Astrocyte (in vitro differentiated cells and primary cell): Measurements from ENCODE around the gene CYP1A2. TPM values are rescaled to one million over a fixed set of nuclear protein-coding genes. Genes with fewer than 3 reads are reported as not detected.

Source experiments
- DNase-seq: peaks from one replicate; pipeline ENCODE4 v3.0.0-alpha.2; 2010; ENCODE audit warnings: low read depth
- FAIRE-seq: peaks from 2 replicates; lab custom pipeline; 2011; peaks lifted over from hg19 to GRCh38; lab: Jason Lieb, UNC
- H2AFZ ChIP-seq: 2 replicates; pipeline ENCODE4 v1.6.0; 2012; ENCODE audit warnings: low read depth, low read length, inconsistent platforms
- H3K27ac ChIP-seq: 2 replicates; pipeline ENCODE4 v1.5.1; 2011; ENCODE audit warnings: low read depth, low read length, inconsistent platforms
- H3K27me3 ChIP-seq: 2 replicates; pipeline ENCODE4 v1.6.0; 2011; ENCODE audit warnings: low read length, inconsistent platforms; ENCODE audit not compliant: insufficient read depth
- H3K36me3 ChIP-seq: 2 replicates; pipeline ENCODE4 v1.5.1; 2011; ENCODE audit warnings: low read length, inconsistent platforms; ENCODE audit not compliant: insufficient read depth
- H3K4me1 ChIP-seq: 2 replicates; pipeline ENCODE4 v1.5.1; 2011; ENCODE audit warnings: low read length, inconsistent platforms; ENCODE audit not compliant: insufficient read depth
- H3K4me2 ChIP-seq: 2 replicates; pipeline ENCODE4 v1.6.0; 2012; ENCODE audit warnings: low read length, inconsistent platforms
- H3K4me3 ChIP-seq: 2 replicates; pipeline ENCODE4 v1.5.1; 2011; ENCODE audit warnings: low read depth, mild to moderate bottlenecking, low read length, inconsistent platforms; ENCODE audit not compliant: insufficient read depth
- H3K79me2 ChIP-seq: 2 replicates; pipeline ENCODE4 v1.6.0; 2012; ENCODE audit warnings: mild to moderate bottlenecking, low read length, inconsistent platforms; ENCODE audit not compliant: insufficient read depth
- H3K9ac ChIP-seq: 2 replicates; pipeline ENCODE4 v1.6.0; 2012; ENCODE audit warnings: mild to moderate bottlenecking, low read length, inconsistent platforms
- H3K9me3 ChIP-seq: 2 replicates; pipeline ENCODE4 v1.5.1; 2012; ENCODE audit warnings: low read depth, mild to moderate bottlenecking, low read length, inconsistent platforms; ENCODE audit not compliant: insufficient read depth
- H4K20me1 ChIP-seq: 2 replicates; pipeline ENCODE4 v1.6.0; 2012; ENCODE audit warnings: low read length, inconsistent platforms; ENCODE audit not compliant: insufficient read depth
- H3K27ac Mint-ChIP-seq: one replicate; pipeline ENCODE4 v1.8.0; 2021; ENCODE audit warnings: mild to moderate bottlenecking, mixed read lengths; ENCODE audit not compliant: unreplicated experiment
- H3K27me3 Mint-ChIP-seq: one replicate; pipeline ENCODE4 v1.8.0; 2021; ENCODE audit warnings: low read depth, mixed read lengths; ENCODE audit not compliant: unreplicated experiment
- H3K36me3 Mint-ChIP-seq: one replicate; pipeline ENCODE4 v1.8.0; 2021; ENCODE audit warnings: low read depth, mixed read lengths; ENCODE audit not compliant: unreplicated experiment
- H3K4me1 Mint-ChIP-seq: one replicate; pipeline ENCODE4 v1.8.0; 2021; ENCODE audit warnings: low read depth, mixed read lengths; ENCODE audit not compliant: unreplicated experiment
- H3K4me3 Mint-ChIP-seq: one replicate; pipeline ENCODE4 v1.8.0; 2021; ENCODE audit warnings: mild to moderate bottlenecking, moderate library complexity, mixed read lengths; ENCODE audit not compliant: unreplicated experiment
- H3K9me3 Mint-ChIP-seq: one replicate; pipeline ENCODE4 v1.8.0; 2021; ENCODE audit warnings: mild to moderate bottlenecking, mixed read lengths; ENCODE audit not compliant: unreplicated experiment
- EZH2 ChIP-seq: IDR thresholded peaks from 2 replicates; pipeline ENCODE4 v1.6.1; 2012; ENCODE audit warnings: mild to moderate bottlenecking, low read length, inconsistent platforms; ENCODE audit not compliant: insufficient read depth
- total RNA-seq: library from RNA; stranded (reverse); gene quantifications from 2 replicates; pipeline ENCODE4 v1.2.1, GENCODE V29; 2021
- TF ChIP-seq, protein P1 (sequence below): IDR thresholded peaks from 2 replicates; pipeline ENCODE4 v1.5.1; 2011; ENCODE audit warnings: low read depth, mild to moderate bottlenecking, inconsistent platforms, low read length, moderate library complexity; ENCODE audit not compliant: insufficient read depth

CYP1A2 gene
- total RNA-seq, 1 donor from 2014 or later = not detected

DNA sequence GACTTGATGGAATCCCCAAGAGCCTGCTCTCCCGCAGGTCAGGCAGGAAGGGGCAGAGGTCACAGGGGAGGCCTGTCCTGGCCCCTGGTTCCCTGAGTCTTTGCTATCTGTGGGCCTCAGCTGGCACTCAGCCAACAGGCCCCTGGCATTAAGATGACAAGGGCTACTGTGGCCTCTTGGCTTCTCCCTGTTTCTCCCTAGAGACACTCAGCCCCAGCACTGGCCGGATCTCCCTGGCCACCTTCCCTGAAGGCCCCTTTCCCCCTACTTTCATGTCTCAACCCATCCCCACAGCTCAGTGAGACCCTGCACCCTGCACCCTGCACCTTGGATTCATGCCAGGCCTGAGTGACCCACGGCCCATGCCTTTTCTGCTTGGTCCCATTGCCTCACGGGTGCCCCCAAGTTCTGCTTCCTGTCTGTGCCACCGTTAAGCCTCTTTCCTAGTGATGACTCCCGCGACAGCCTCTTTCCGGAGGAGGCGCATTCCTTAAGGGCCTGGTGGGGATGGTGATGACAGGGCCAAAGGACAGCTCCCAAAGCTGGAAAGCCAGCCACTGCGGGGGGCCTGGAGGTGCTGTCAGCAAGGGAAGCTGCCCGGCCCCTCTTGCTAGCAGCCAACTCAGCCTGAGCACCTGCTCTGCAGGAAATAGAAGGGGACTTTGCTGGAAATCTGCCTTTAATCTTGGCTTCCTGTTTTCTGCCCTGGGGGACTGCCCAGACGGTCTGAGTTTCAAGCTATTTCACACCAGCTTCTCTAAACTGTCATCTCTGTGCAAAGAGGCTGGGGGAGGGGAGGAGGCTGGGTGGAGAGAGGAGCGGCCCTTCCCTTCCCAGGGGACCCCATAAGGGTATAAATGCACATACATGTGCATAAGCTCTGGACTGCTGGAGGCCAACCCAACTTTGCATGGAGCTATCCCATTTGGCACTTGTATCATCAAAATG, 28.4 kb downstream of the CYP1A2 start:
- H3K4me1 ChIP-seq = peaks cover 15% of the 10 kb centered on the region
- no peak for FAIRE-seq
- Mint-ChIP-seq H3K4me1 (peaks cover 21% of the 10 kb centered on the region), H3K9me3 (no peaks in the 10 kb centered on the region), H3K4me3 (no peak overlapping the region), H3K27me3 (peaks cover 8% of the 10 kb centered on the region), H3K27ac (peak overlapping the region; percentile 77), H3K36me3 (no peaks in the 10 kb centered on the region)
- TF ChIP-seq EZH2 = no peak
- TF ChIP-seq, protein P1, sequence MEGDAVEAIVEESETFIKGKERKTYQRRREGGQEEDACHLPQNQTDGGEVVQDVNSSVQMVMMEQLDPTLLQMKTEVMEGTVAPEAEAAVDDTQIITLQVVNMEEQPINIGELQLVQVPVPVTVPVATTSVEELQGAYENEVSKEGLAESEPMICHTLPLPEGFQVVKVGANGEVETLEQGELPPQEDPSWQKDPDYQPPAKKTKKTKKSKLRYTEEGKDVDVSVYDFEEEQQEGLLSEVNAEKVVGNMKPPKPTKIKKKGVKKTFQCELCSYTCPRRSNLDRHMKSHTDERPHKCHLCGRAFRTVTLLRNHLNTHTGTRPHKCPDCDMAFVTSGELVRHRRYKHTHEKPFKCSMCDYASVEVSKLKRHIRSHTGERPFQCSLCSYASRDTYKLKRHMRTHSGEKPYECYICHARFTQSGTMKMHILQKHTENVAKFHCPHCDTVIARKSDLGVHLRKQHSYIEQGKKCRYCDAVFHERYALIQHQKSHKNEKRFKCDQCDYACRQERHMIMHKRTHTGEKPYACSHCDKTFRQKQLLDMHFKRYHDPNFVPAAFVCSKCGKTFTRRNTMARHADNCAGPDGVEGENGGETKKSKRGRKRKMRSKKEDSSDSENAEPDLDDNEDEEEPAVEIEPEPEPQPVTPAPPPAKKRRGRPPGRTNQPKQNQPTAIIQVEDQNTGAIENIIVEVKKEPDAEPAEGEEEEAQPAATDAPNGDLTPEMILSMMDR = no peak
- H4K20me1 ChIP-seq = no peaks in the 10 kb centered on the region
- H3K36me3 ChIP-seq = no peaks in the 10 kb centered on the region
- no peak overlapping the region for H2AFZ ChIP-seq
- H3K4me2 ChIP-seq = no peak overlapping the region
- no peaks in the 10 kb centered on the region for H3K79me2 ChIP-seq
- H3K27me3 ChIP-seq = no peaks in the 10 kb centered on the region
- H3K9ac ChIP-seq = no peak overlapping the region
- no peak overlapping the region for H3K27ac ChIP-seq
- no peak overlapping the region for H3K4me3 ChIP-seq
- no peaks in the 10 kb centered on the region for H3K9me3 ChIP-seq
- no peak for DNase-seq

DNA sequence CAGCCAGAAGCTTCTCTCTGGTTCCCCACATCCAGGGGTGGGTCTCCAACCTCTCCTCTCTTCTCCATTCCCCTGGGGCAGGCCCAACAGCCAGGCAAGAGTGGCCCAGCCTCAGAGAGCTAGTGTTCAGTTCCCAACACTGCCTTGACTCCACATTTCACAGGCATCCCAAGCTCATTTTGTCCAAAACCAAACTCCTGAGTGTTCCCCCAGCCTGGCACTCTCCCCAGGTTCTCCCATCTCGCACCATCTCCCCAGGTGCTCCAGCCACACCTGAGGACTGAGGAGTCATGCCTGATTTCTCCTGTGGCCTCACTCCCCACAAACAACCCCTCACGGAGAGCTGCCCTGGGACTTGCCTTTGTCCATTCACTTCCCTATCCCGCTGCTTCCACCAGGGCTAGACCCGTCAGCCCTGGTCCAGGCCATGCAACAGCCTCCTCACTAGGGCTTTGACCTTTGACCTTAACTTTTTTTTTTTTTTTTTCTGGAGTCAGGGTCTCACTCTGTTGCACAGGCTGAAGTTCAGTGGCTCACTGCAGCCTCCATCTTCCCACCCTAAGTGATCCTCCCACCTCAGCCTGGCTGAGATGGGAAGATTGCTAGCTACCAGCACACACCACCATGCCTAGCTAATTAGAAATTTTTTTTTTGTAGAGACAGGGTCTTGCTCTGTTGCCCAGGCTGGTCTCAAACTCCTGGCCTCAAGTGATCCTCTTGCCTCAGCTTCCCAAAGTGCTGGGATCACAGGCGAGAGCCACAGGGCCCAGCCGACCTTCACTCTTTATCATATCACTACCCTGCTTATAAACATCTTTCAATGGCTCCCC, 29.3 kb downstream of the CYP1A2 start:
- Histone ChIP-seq H3K9me3 (no peaks in the 10 kb centered on the region), H3K4me2 (no peak overlapping the region), H3K9ac (no peak overlapping the region), H3K27me3 (no peaks in the 10 kb centered on the region), H3K27ac (no peak overlapping the region), H3K36me3 (no peaks in the 10 kb centered on the region), H3K4me1 (peaks cover 15% of the 10 kb centered on the region), H3K4me3 (no peak overlapping the region), H2AFZ (no peak overlapping the region), H4K20me1 (peaks cover 5% of the 10 kb centered on the region), H3K79me2 (peaks cover 6% of the 10 kb centered on the region)
- Mint-ChIP-seq H3K9me3 (no peaks in the 10 kb centered on the region), H3K4me1 (peaks cover 21% of the 10 kb centered on the region), H3K27ac (no peak overlapping the region), H3K4me3 (no peak overlapping the region), H3K27me3 (peaks cover 8% of the 10 kb centered on the region), H3K36me3 (no peaks in the 10 kb centered on the region)
- FAIRE-seq (no peak), DNase-seq (no peak)
- TF ChIP-seq, protein P1 = no peak
- TF ChIP-seq EZH2 = no peak
